ENCODE results near the gene PDZK1IP1. TPM values are rescaled to one million over a fixed set of nuclear protein-coding genes. Genes with fewer than 3 reads are reported as not detected.
"Not testable (repeated sequence)": the region's sequence is repeated elsewhere in the genome, so short reads cannot be mapped to it uniquely, and the experiment has no call there.

Gene PDZK1IP1
- polyA plus RNA-seq, 1 experiment, result not detected

- ChIA-PET POLR2A (no interaction called here), CTCF (interaction anchor here (1.3 kb wide), 1 partner anchor 29 kb away, joined by 5 read pairs; no protein-coding TSS in a partner anchor)
- Histone ChIP-seq H3K27me3 (ENCODE audit: control insufficient read depth, insufficient read depth, low read length) (peaks cover 19% of the 10 kb centered on the region), H3K9me3 (ENCODE audit: control insufficient read depth, insufficient read depth, low read length) (no peaks in the 10 kb centered on the region), H3K4me3 (ENCODE audit: low read depth, low read length) (no peak overlapping the region), H3K27ac (ENCODE audit: low read depth, low read length) (no peak overlapping the region)
- TF ChIP-seq, protein P1, sequence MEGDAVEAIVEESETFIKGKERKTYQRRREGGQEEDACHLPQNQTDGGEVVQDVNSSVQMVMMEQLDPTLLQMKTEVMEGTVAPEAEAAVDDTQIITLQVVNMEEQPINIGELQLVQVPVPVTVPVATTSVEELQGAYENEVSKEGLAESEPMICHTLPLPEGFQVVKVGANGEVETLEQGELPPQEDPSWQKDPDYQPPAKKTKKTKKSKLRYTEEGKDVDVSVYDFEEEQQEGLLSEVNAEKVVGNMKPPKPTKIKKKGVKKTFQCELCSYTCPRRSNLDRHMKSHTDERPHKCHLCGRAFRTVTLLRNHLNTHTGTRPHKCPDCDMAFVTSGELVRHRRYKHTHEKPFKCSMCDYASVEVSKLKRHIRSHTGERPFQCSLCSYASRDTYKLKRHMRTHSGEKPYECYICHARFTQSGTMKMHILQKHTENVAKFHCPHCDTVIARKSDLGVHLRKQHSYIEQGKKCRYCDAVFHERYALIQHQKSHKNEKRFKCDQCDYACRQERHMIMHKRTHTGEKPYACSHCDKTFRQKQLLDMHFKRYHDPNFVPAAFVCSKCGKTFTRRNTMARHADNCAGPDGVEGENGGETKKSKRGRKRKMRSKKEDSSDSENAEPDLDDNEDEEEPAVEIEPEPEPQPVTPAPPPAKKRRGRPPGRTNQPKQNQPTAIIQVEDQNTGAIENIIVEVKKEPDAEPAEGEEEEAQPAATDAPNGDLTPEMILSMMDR (IDR thresholded peaks at IDR 0.05; ENCODE audit: low read depth, low read length), result no peak
- DNase-seq (ENCODE audit: low read depth, low spot score), result no peak
Observed at GRCh38 chr1:47208374-47208850, 18.6 kb upstream of the PDZK1IP1 start.

DNA sequence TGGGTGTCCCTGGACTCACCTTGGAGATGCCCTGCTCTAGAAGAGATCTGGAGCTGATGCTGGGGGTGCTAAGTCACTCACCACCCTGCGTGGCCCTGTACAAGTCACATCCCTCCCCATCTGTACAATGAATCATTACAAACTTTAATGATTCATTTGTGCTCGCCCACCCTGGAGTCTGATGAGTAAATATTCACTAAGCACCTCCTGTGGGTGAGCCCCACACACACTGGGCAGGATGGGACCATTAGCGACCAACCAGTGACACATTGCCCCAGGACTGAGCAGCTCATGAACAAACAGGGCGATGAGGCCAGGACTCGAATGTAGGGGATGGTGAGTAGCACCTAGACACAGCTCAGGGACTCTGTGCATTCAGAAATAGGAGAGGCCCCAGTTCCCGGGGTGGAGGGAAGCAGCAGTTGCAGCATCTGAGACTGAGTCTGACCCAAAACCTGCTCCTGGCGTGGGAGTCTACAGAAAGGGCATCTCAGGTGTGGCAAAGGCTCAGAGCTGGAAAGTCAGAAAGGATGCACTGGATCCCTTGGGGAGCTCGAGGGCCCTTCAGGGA, 18.1 kb upstream of the PDZK1IP1 start:
- Histone ChIP-seq H3K27ac (ENCODE audit: low read depth, low read length) (no peak overlapping the region), H3K9me3 (ENCODE audit: control insufficient read depth, insufficient read depth, low read length) (no peaks in the 10 kb centered on the region), H3K27me3 (ENCODE audit: control insufficient read depth, insufficient read depth, low read length) (peaks cover 16% of the 10 kb centered on the region), H3K4me3 (ENCODE audit: low read depth, low read length) (no peak overlapping the region)
- CTCF ChIA-PET, result interaction anchor here (1.3 kb wide), 1 partner anchor 29 kb away, joined by 5 read pairs; no protein-coding TSS in a partner anchor
- DNase-seq (ENCODE audit: low read depth, low spot score), result no peak
- POLR2A ChIA-PET, result no interaction called here
- TF ChIP-seq, protein P1 (IDR thresholded peaks at IDR 0.05; ENCODE audit: low read depth, low read length), result no peak

GRCh38 chr1:47205918-47206317, 16.1 kb upstream of the PDZK1IP1 start:
- CTCF ChIA-PET, result interaction anchor here (0.5 to 6.4 kb wide), 2 partner anchors 13 to 306 kb away, joined by 4 to 58 read pairs; no protein-coding TSS in a partner anchor
- Histone ChIP-seq H3K9me3 (ENCODE audit: control insufficient read depth, insufficient read depth, low read length) (no peaks in the 10 kb centered on the region), H3K4me3 (ENCODE audit: low read depth, low read length) (no peak overlapping the region), H3K27me3 (ENCODE audit: control insufficient read depth, insufficient read depth, low read length) (peaks cover 19% of the 10 kb centered on the region), H3K27ac (ENCODE audit: low read depth, low read length) (no peak overlapping the region)
- DNase-seq (ENCODE audit: low read depth, low spot score), result no peak
- TF ChIP-seq, protein P1 (IDR thresholded peaks at IDR 0.05; ENCODE audit: low read depth, low read length), result no peak
- POLR2A ChIA-PET, result no interaction called here

DNA sequence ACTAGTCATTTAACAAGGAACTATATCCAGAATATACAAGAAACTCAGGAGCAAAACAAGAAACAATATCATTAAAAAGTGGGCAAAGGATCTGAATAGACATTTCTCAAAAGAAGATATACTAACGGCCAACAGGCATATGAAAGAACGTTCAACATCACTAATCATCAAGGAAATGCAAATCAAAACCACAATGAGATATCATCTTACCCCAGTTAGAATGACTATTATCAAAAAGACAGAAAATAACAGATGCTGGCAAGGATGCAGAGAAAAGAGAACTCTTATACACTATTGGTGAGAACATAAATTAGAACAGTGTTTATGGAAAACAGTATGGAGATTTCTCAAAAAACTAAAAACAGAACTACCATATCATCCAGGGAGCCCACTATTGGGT, 13.7 kb upstream of the PDZK1IP1 start:
- CTCF ChIA-PET, result interaction anchor here (6.4 kb wide), 1 partner anchor 10 kb away, joined by 58 read pairs; no protein-coding TSS in a partner anchor
- H3K9me3 ChIP-seq (ENCODE audit: control insufficient read depth, insufficient read depth, low read length); DNase-seq (ENCODE audit: low read depth, low spot score); H3K27ac ChIP-seq (ENCODE audit: low read depth, low read length); POLR2A ChIA-PET; H3K4me3 ChIP-seq (ENCODE audit: low read depth, low read length): not testable (repeated sequence)
- H3K27me3 ChIP-seq (ENCODE audit: control insufficient read depth, insufficient read depth, low read length), result peaks cover 19% of the 10 kb centered on the region

- H3K27ac ChIP-seq (ENCODE audit: low read depth, low read length), result no peak overlapping the region
- no peaks in the 10 kb centered on the region for H3K9me3 ChIP-seq (ENCODE audit: control insufficient read depth, insufficient read depth, low read length)
- ChIA-PET CTCF (interaction anchor here (0.6 to 6.4 kb wide), 6 partner anchors 8 to 509 kb away, joined by 3 to 58 read pairs (median 4); no protein-coding TSS in a partner anchor), POLR2A (no interaction called here)
- no peak overlapping the region for H3K4me3 ChIP-seq (ENCODE audit: low read depth, low read length)
- TF ChIP-seq, protein P1 (IDR thresholded peaks at IDR 0.05; ENCODE audit: low read depth, low read length), result no peak
- H3K27me3 ChIP-seq (ENCODE audit: control insufficient read depth, insufficient read depth, low read length), result peaks cover 17% of the 10 kb centered on the region
- no peak for DNase-seq (ENCODE audit: low read depth, low spot score)
Observed at GRCh38 chr1:47201179-47201578, 11.3 kb upstream of the PDZK1IP1 start.
